Measurements from ENCODE around the gene C4BPA. TPM values are rescaled to one million over a fixed set of nuclear protein-coding genes. Genes with fewer than 3 reads are reported as not detected.
A peak's percentile ranks its signal among the peaks of the same experiment; 100 is the strongest.

Gene C4BPA
- total RNA-seq = 0.52 TPM

GRCh38 chr1:207103892-207104373, at the start of gene C4BPA:
Gene C4BPA, plus strand, starts transcription at chr1:207104233. Its CDS starts 8,793 bp downstream, at chr1:207113026.
- Histone ChIP-seq H3K9me3 (ENCODE audit: control insufficient read depth in 3 of 3, low read length in 3 of 3) (no peaks in the 10 kb centered on the region), H3K27ac (ENCODE audit: low read depth, low read length) (no peak within 1 kb of the TSS), H3K4me1 (ENCODE audit: control insufficient read depth in 3 of 3, insufficient read depth in 3 of 3, low read length in 3 of 3) (no peaks in the 10 kb centered on the region), H3K9ac (ENCODE audit: low read depth in 1 of 3, low read length in 3 of 3) (no peak within 1 kb of the TSS), H3K27me3 (ENCODE audit: control insufficient read depth in 3 of 3, insufficient read depth in 3 of 3, low read length in 3 of 3) (no peaks in the 10 kb centered on the region), H3K4me3 (ENCODE audit: low read length in 3 of 3) (no peak within 1 kb of the TSS), H3K36me3 (ENCODE audit: control insufficient read depth in 3 of 3, insufficient read depth in 3 of 3, low read length in 3 of 3) (no peaks in the 10 kb centered on the region)

GRCh38 chr1:207054491-207054890, 49.5 kb upstream of the C4BPA start:
- Histone ChIP-seq H3K4me1 (ENCODE audit: control insufficient read depth in 3 of 3, insufficient read depth in 3 of 3, low read length in 3 of 3) (peaks cover 20 to 34% (median 28%) of the 10 kb centered on the region in 3 donors), H3K27ac (ENCODE audit: low read depth, low read length) (peak overlapping the region; percentile 94), H3K4me3 (ENCODE audit: low read length in 3 of 3) (peak overlapping the region in 1 of 3 donors; percentile 4), H3K9ac (ENCODE audit: low read depth in 1 of 3, low read length in 3 of 3) (peak overlapping the region in 2 of 3 donors; percentile 51 to 63), H3K9me3 (ENCODE audit: control insufficient read depth in 3 of 3, low read length in 3 of 3) (no peaks in the 10 kb centered on the region), H3K27me3 (ENCODE audit: control insufficient read depth in 3 of 3, insufficient read depth in 3 of 3, low read length in 3 of 3) (no peaks in the 10 kb centered on the region), H3K36me3 (ENCODE audit: control insufficient read depth in 3 of 3, insufficient read depth in 3 of 3, low read length in 3 of 3) (peaks cover 0 to under 1% (median 0%) of the 10 kb centered on the region in 3 donors)

- no peaks in the 10 kb centered on the region for H3K27me3 ChIP-seq (ENCODE audit: control insufficient read depth in 3 of 3, insufficient read depth in 3 of 3, low read length in 3 of 3)
- H3K4me1 ChIP-seq (ENCODE audit: control insufficient read depth in 3 of 3, insufficient read depth in 3 of 3, low read length in 3 of 3) = peaks cover 20 to 39% (median 38%) of the 10 kb centered on the region in 3 donors
- no peaks in the 10 kb centered on the region for H3K9me3 ChIP-seq (ENCODE audit: control insufficient read depth in 3 of 3, low read length in 3 of 3)
- peak overlapping the region in 2 of 3 donors; percentile 54 to 70 for H3K9ac ChIP-seq (ENCODE audit: low read depth in 1 of 3, low read length in 3 of 3)
- H3K27ac ChIP-seq (ENCODE audit: low read depth, low read length) = peak overlapping the region; percentile 94
- peaks cover 0 to 5% (median 0%) of the 10 kb centered on the region in 3 donors for H3K36me3 ChIP-seq (ENCODE audit: control insufficient read depth in 3 of 3, insufficient read depth in 3 of 3, low read length in 3 of 3)
- H3K4me3 ChIP-seq (ENCODE audit: low read length in 3 of 3) = no peak overlapping the region
These were observed 48.5 kb upstream of the C4BPA start for GRCh38 chr1:207055386-207056001.

GRCh38 chr1:207056673-207057072, 47.4 kb upstream of the C4BPA start:
- Histone ChIP-seq H3K4me3 (ENCODE audit: low read length in 3 of 3) (peak overlapping the region in 1 of 3 donors; percentile 32), H3K4me1 (ENCODE audit: control insufficient read depth in 3 of 3, insufficient read depth in 3 of 3, low read length in 3 of 3) (peaks cover 20 to 31% (median 30%) of the 10 kb centered on the region in 3 donors), H3K9ac (ENCODE audit: low read depth in 1 of 3, low read length in 3 of 3) (peak overlapping the region in 2 of 3 donors; percentile 54 to 70), H3K36me3 (ENCODE audit: control insufficient read depth in 3 of 3, insufficient read depth in 3 of 3, low read length in 3 of 3) (peaks cover 0 to 5% (median 4%) of the 10 kb centered on the region in 3 donors), H3K9me3 (ENCODE audit: control insufficient read depth in 3 of 3, low read length in 3 of 3) (no peaks in the 10 kb centered on the region), H3K27me3 (ENCODE audit: control insufficient read depth in 3 of 3, insufficient read depth in 3 of 3, low read length in 3 of 3) (no peaks in the 10 kb centered on the region), H3K27ac (ENCODE audit: low read depth, low read length) (peak overlapping the region; percentile 94)

- no peak overlapping the region for H3K4me3 ChIP-seq (ENCODE audit: low read length in 3 of 3)
- H3K9me3 ChIP-seq (ENCODE audit: control insufficient read depth in 3 of 3, low read length in 3 of 3) = no peaks in the 10 kb centered on the region
- no peak overlapping the region for H3K9ac ChIP-seq (ENCODE audit: low read depth in 1 of 3, low read length in 3 of 3)
- H3K36me3 ChIP-seq (ENCODE audit: control insufficient read depth in 3 of 3, insufficient read depth in 3 of 3, low read length in 3 of 3) = peaks cover 14 to 20% (median 19%) of the 10 kb centered on the region in 3 donors
- H3K27me3 ChIP-seq (ENCODE audit: control insufficient read depth in 3 of 3, insufficient read depth in 3 of 3, low read length in 3 of 3) = no peaks in the 10 kb centered on the region
- peak overlapping the region; percentile 89 for H3K27ac ChIP-seq (ENCODE audit: low read depth, low read length)
- peaks cover 9 to 29% (median 26%) of the 10 kb centered on the region in 3 donors for H3K4me1 ChIP-seq (ENCODE audit: control insufficient read depth in 3 of 3, insufficient read depth in 3 of 3, low read length in 3 of 3)
These were observed 45.8 kb upstream of the C4BPA start for GRCh38 chr1:207058252-207058651.

GRCh38 chr1:207058878-207059867, 44.9 kb upstream of the C4BPA start:
- H3K4me1 ChIP-seq (ENCODE audit: control insufficient read depth in 3 of 3, insufficient read depth in 3 of 3, low read length in 3 of 3) = peaks cover 9 to 33% (median 23%) of the 10 kb centered on the region in 3 donors
- H3K4me3 ChIP-seq (ENCODE audit: low read length in 3 of 3) = peak overlapping the region in 1 of 3 donors; percentile 23
- peaks cover 19 to 29% (median 25%) of the 10 kb centered on the region in 3 donors for H3K36me3 ChIP-seq (ENCODE audit: control insufficient read depth in 3 of 3, insufficient read depth in 3 of 3, low read length in 3 of 3)
- H3K27me3 ChIP-seq (ENCODE audit: control insufficient read depth in 3 of 3, insufficient read depth in 3 of 3, low read length in 3 of 3) = no peaks in the 10 kb centered on the region
- H3K9ac ChIP-seq (ENCODE audit: low read depth in 1 of 3, low read length in 3 of 3) = peak overlapping the region in 1 of 3 donors; percentile 61
- no peaks in the 10 kb centered on the region for H3K9me3 ChIP-seq (ENCODE audit: control insufficient read depth in 3 of 3, low read length in 3 of 3)
- H3K27ac ChIP-seq (ENCODE audit: low read depth, low read length) = peak overlapping the region; percentile 89

- H3K9me3 ChIP-seq (ENCODE audit: control insufficient read depth in 3 of 3, low read length in 3 of 3) = no peaks in the 10 kb centered on the region
- peak overlapping the region; percentile 89 for H3K27ac ChIP-seq (ENCODE audit: low read depth, low read length)
- peak overlapping the region in 1 of 3 donors; percentile 61 for H3K9ac ChIP-seq (ENCODE audit: low read depth in 1 of 3, low read length in 3 of 3)
- H3K4me1 ChIP-seq (ENCODE audit: control insufficient read depth in 3 of 3, insufficient read depth in 3 of 3, low read length in 3 of 3) = peaks cover 11 to 37% (median 28%) of the 10 kb centered on the region in 3 donors
- no peaks in the 10 kb centered on the region for H3K27me3 ChIP-seq (ENCODE audit: control insufficient read depth in 3 of 3, insufficient read depth in 3 of 3, low read length in 3 of 3)
- no peak overlapping the region for H3K4me3 ChIP-seq (ENCODE audit: low read length in 3 of 3)
- peaks cover 19 to 31% (median 28%) of the 10 kb centered on the region in 3 donors for H3K36me3 ChIP-seq (ENCODE audit: control insufficient read depth in 3 of 3, insufficient read depth in 3 of 3, low read length in 3 of 3)
These were observed 44.2 kb upstream of the C4BPA start for GRCh38 chr1:207059881-207060280.

GRCh38 chr1:207060596-207060995, 43.4 kb upstream of the C4BPA start:
- Histone ChIP-seq H3K27me3 (ENCODE audit: control insufficient read depth in 3 of 3, insufficient read depth in 3 of 3, low read length in 3 of 3) (no peaks in the 10 kb centered on the region), H3K36me3 (ENCODE audit: control insufficient read depth in 3 of 3, insufficient read depth in 3 of 3, low read length in 3 of 3) (peaks cover 19 to 31% (median 29%) of the 10 kb centered on the region in 3 donors), H3K4me1 (ENCODE audit: control insufficient read depth in 3 of 3, insufficient read depth in 3 of 3, low read length in 3 of 3) (peaks cover 11 to 37% (median 28%) of the 10 kb centered on the region in 3 donors), H3K4me3 (ENCODE audit: low read length in 3 of 3) (no peak overlapping the region), H3K9me3 (ENCODE audit: control insufficient read depth in 3 of 3, low read length in 3 of 3) (no peaks in the 10 kb centered on the region), H3K27ac (ENCODE audit: low read depth, low read length) (no peak overlapping the region), H3K9ac (ENCODE audit: low read depth in 1 of 3, low read length in 3 of 3) (no peak overlapping the region)

GRCh38 chr1:207062058-207062457, 42.0 kb upstream of the C4BPA start:
- H3K4me1 ChIP-seq (ENCODE audit: control insufficient read depth in 3 of 3, insufficient read depth in 3 of 3, low read length in 3 of 3) = peaks cover 11 to 33% (median 28%) of the 10 kb centered on the region in 3 donors
- no peak overlapping the region for H3K9ac ChIP-seq (ENCODE audit: low read depth in 1 of 3, low read length in 3 of 3)
- no peak overlapping the region for H3K27ac ChIP-seq (ENCODE audit: low read depth, low read length)
- H3K4me3 ChIP-seq (ENCODE audit: low read length in 3 of 3) = no peak overlapping the region
- peaks cover 19 to 41% (median 31%) of the 10 kb centered on the region in 3 donors for H3K36me3 ChIP-seq (ENCODE audit: control insufficient read depth in 3 of 3, insufficient read depth in 3 of 3, low read length in 3 of 3)
- no peaks in the 10 kb centered on the region for H3K27me3 ChIP-seq (ENCODE audit: control insufficient read depth in 3 of 3, insufficient read depth in 3 of 3, low read length in 3 of 3)
- no peaks in the 10 kb centered on the region for H3K9me3 ChIP-seq (ENCODE audit: control insufficient read depth in 3 of 3, low read length in 3 of 3)
